Measurements from ENCODE around the gene PTEN.

PTEN gene

DNA sequence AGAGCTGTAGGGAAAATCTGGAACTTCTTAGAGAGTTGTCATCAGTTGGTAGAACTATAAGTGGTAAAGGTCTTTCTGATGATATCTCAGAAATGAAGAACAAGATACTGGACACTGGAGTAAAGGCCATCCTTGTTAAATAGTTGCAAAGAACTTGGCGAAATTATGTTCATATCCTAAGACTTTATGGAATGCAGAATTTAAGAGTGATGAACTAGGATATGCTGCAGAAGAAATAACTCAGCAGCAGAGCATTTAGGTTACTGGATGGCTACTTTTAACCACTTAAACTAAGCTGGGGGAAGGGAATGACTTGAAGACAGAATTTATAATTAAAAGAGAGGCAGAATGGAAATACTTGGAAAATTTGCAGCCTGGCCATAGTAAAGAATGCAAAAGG lies 23.7 kb downstream of the PTEN start:
- Histone ChIP-seq H3K4me3 (ENCODE audit: low read depth, low read length) (no peak overlapping the region), H3K36me3 (ENCODE audit: control insufficient read depth in 2 of 2, insufficient read depth in 1 of 2, low read length in 2 of 2) (peaks cover 4 to 24% of the 10 kb centered on the region in 2 experiments), H3K9me3 (ENCODE audit: control insufficient read depth, insufficient read depth, low read depth, low read length) (no peaks in the 10 kb centered on the region), H3K27ac (ENCODE audit: extremely low read depth, low read depth, low read length) (no peak overlapping the region), H3K4me1 (ENCODE audit: control insufficient read depth, insufficient read depth, low read length) (peaks cover 6% of the 10 kb centered on the region; the same call in 1 of the 2 replicates)
- ChIA-PET CTCF (no interaction called here), POLR2A (no interaction called here)
- TF ChIP-seq KLF8 (tag by site-specific recombination; IDR thresholded peaks at IDR 0.05) (no peak), ZNF768 (tag by site-specific recombination; IDR thresholded peaks at IDR 0.05) (no peak), ZNF792 (tag by site-specific recombination; IDR thresholded peaks at IDR 0.05) (no peak), ZNF423 (tag by site-specific recombination; IDR thresholded peaks at IDR 0.05) (no peak), ZNF211 (tag by site-specific recombination; IDR thresholded peaks at IDR 0.05; ENCODE audit: low read depth) (no peak), ZNF23 (tag by site-specific recombination; IDR thresholded peaks at IDR 0.05; ENCODE audit: borderline replicate concordance) (no peak), ZNF174 (tag by site-specific recombination; IDR thresholded peaks at IDR 0.05) (no peak), ZNF514 (tag by site-specific recombination; IDR thresholded peaks at IDR 0.05) (no peak), SCRT1 (tag by site-specific recombination; IDR thresholded peaks at IDR 0.05; ENCODE audit: borderline replicate concordance) (no peak), ZNF426 (tag by site-specific recombination; IDR thresholded peaks at IDR 0.05) (no peak)
- TF ChIP-seq, protein P1, sequence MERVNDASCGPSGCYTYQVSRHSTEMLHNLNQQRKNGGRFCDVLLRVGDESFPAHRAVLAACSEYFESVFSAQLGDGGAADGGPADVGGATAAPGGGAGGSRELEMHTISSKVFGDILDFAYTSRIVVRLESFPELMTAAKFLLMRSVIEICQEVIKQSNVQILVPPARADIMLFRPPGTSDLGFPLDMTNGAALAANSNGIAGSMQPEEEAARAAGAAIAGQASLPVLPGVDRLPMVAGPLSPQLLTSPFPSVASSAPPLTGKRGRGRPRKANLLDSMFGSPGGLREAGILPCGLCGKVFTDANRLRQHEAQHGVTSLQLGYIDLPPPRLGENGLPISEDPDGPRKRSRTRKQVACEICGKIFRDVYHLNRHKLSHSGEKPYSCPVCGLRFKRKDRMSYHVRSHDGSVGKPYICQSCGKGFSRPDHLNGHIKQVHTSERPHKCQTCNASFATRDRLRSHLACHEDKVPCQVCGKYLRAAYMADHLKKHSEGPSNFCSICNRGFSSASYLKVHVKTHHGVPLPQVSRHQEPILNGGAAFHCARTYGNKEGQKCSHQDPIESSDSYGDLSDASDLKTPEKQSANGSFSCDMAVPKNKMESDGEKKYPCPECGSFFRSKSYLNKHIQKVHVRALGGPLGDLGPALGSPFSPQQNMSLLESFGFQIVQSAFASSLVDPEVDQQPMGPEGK (tag by site-specific recombination; IDR thresholded peaks at IDR 0.05), result no peak
- TF ChIP-seq, protein P2, sequence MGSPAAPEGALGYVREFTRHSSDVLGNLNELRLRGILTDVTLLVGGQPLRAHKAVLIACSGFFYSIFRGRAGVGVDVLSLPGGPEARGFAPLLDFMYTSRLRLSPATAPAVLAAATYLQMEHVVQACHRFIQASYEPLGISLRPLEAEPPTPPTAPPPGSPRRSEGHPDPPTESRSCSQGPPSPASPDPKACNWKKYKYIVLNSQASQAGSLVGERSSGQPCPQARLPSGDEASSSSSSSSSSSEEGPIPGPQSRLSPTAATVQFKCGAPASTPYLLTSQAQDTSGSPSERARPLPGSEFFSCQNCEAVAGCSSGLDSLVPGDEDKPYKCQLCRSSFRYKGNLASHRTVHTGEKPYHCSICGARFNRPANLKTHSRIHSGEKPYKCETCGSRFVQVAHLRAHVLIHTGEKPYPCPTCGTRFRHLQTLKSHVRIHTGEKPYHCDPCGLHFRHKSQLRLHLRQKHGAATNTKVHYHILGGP (tag by site-specific recombination; IDR thresholded peaks at IDR 0.05), result no peak

DNA sequence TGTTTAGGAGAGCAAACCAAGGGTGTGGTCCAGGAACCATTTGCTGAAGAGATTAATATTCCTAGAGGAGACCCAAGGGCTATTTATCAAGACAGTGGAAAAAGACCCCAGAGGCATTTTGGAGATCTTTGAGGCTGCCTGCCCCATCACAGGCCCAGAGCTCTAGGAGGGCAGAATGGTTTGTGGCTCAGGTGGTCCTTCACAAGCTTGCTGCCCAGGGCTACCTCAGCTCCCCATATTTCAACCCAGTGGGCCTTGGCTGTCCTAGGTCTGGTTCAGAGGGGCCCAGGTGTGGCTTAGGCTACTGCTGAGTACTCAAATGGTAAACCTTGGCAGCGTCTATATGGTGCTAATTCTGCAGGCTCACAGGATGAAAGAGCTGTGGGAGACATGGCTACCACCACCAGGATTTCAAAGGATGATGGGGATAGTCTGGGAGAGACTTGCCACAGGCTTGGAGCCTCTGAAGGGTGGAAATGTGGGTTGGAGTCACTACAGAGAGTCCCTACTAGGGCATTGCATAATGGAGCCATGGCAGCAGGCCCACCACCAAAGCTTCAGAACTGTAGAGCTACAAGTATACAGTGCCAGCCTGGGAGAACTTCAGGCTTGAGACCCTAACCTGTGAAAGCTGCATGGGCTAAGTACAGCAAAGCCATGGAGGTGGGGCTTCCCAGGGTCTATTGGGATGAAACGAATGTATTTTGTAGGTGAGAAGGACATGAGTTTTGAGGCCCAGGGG lies 24.3 kb downstream of the PTEN start:
- peaks cover 4 to 24% of the 10 kb centered on the region in 2 experiments for H3K36me3 ChIP-seq (ENCODE audit: control insufficient read depth in 2 of 2, insufficient read depth in 1 of 2, low read length in 2 of 2)
- CTCF ChIA-PET, result no interaction called here
- POLR2A ChIA-PET, result no interaction called here

DNA sequence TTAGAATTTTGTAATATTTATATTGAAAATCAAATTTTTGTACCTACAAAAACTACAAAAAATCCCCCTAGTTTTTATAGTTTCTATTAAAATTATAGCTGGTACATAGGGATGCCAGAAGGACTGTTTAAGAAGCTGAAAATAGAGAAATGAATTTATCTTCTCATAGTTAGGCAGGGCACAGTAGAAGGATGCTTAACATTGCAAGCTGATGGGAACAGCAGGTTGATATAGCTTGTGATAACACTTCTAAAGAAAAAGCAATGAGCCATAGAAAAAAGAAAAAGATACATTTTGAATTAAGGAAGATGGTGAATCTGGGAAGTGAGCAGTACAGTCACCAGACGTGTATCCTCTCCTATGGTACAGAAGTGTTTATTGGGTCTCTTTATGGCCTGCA lies 32.0 kb downstream of the PTEN start:
- H3K36me3 ChIP-seq (ENCODE audit: control insufficient read depth in 2 of 2, insufficient read depth in 1 of 2, low read length in 2 of 2), result peaks cover 3 to 4% of the 10 kb centered on the region in 2 experiments
- H3K27ac ChIP-seq (ENCODE audit: extremely low read depth, low read depth, low read length), result no peak overlapping the region
- ChIA-PET CTCF (interaction anchor here (1.5 kb wide), 1 partner anchor 34 kb away, joined by 4 read pairs; no protein-coding TSS in a partner anchor), POLR2A (no interaction called here)
- no peaks in the 10 kb centered on the region for H3K9me3 ChIP-seq (ENCODE audit: control insufficient read depth, insufficient read depth, low read depth, low read length)
- H3K4me1 ChIP-seq (ENCODE audit: control insufficient read depth, insufficient read depth, low read length), result peaks cover 11% of the 10 kb centered on the region; the same call in 1 of the 2 replicates
- H3K4me3 ChIP-seq (ENCODE audit: low read depth, low read length), result no peak overlapping the region
- TF ChIP-seq ZNF354C (tag by site-specific recombination; IDR thresholded peaks at IDR 0.05; ENCODE audit: borderline replicate concordance, low read depth) (no peak), HOXC10 (CRISPR knock-in tag; IDR thresholded peaks at IDR 0.05) (no peak), ZNF629 (tag by site-specific recombination; IDR thresholded peaks at IDR 0.05) (no peak), ZNF114 (tag by site-specific recombination; IDR thresholded peaks at IDR 0.05) (no peak), ZNF785 (tag by site-specific recombination; IDR thresholded peaks at IDR 0.05) (no peak), ZNF701 (tag by site-specific recombination; IDR thresholded peaks at IDR 0.05) (no peak), HOXA7 (CRISPR knock-in tag; IDR thresholded peaks at IDR 0.05; ENCODE audit: borderline replicate concordance) (no peak), ZNF791 (tag by site-specific recombination; IDR thresholded peaks at IDR 0.05) (no peak), KLF1 (tag by site-specific recombination; IDR thresholded peaks at IDR 0.05) (no peak), ZNF600 (tag by site-specific recombination; IDR thresholded peaks at IDR 0.05) (no peak), TRIM28 (IDR thresholded peaks at IDR 0.05; ENCODE audit: borderline replicate concordance, low read length) (no peak), ZNF155 (tag by site-specific recombination; IDR thresholded peaks at IDR 0.05) (no peak), IKZF3 (tag by site-specific recombination; IDR thresholded peaks at IDR 0.05) (no peak)
- TF ChIP-seq, protein P3, sequence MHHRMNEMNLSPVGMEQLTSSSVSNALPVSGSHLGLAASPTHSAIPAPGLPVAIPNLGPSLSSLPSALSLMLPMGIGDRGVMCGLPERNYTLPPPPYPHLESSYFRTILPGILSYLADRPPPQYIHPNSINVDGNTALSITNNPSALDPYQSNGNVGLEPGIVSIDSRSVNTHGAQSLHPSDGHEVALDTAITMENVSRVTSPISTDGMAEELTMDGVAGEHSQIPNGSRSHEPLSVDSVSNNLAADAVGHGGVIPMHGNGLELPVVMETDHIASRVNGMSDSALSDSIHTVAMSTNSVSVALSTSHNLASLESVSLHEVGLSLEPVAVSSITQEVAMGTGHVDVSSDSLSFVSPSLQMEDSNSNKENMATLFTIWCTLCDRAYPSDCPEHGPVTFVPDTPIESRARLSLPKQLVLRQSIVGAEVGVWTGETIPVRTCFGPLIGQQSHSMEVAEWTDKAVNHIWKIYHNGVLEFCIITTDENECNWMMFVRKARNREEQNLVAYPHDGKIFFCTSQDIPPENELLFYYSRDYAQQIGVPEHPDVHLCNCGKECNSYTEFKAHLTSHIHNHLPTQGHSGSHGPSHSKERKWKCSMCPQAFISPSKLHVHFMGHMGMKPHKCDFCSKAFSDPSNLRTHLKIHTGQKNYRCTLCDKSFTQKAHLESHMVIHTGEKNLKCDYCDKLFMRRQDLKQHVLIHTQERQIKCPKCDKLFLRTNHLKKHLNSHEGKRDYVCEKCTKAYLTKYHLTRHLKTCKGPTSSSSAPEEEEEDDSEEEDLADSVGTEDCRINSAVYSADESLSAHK (tag by site-specific recombination; IDR thresholded peaks at IDR 0.05), result no peak

More for the DNA sequence above, 24.3 kb downstream of the PTEN start:
- TF ChIP-seq ZNF146 (tag by site-specific recombination; IDR thresholded peaks at IDR 0.05) (no peak), ZNF585B (tag by site-specific recombination; IDR thresholded peaks at IDR 0.05) (peak; percentile 96)
- Histone ChIP-seq H3K27ac (ENCODE audit: extremely low read depth, low read depth, low read length) (no peak overlapping the region), H3K4me3 (ENCODE audit: low read depth, low read length) (no peak overlapping the region), H3K4me1 (ENCODE audit: control insufficient read depth, insufficient read depth, low read length) (peaks cover 3% of the 10 kb centered on the region; the same call in 1 of the 2 replicates), H3K9me3 (ENCODE audit: control insufficient read depth, insufficient read depth, low read depth, low read length) (no peaks in the 10 kb centered on the region)

Data from HEK293 (cell line).